ENCODE results near the gene TOB1.

GRCh38 chr17:50816771-50817751 lies 49.1 kb downstream of the TOB1 start:
- TF ChIP-seq POLR2AphosphoS5 (IDR thresholded peaks at IDR 0.05; ENCODE audit: borderline replicate concordance, low read depth, low read length) (no peak), EZH2 (IDR thresholded peaks at IDR 0.05) (no peak)

All from SK-N-MC (cell line).